Inflammatory macrophage treated with lipopolysaccharide for 1 hour (primary cell): Measurements from ENCODE around the gene CAMK1D.
"Not testable (repeated sequence)": the region's sequence is repeated elsewhere in the genome, so short reads cannot be mapped to it uniquely, and the experiment has no call there.

Source experiments
- DNase-seq, 2 donors: peaks; one replicate each; pipeline ENCODE4 v3.0.0-alpha.2; 2020 to 2022

CAMK1D gene

DNA sequence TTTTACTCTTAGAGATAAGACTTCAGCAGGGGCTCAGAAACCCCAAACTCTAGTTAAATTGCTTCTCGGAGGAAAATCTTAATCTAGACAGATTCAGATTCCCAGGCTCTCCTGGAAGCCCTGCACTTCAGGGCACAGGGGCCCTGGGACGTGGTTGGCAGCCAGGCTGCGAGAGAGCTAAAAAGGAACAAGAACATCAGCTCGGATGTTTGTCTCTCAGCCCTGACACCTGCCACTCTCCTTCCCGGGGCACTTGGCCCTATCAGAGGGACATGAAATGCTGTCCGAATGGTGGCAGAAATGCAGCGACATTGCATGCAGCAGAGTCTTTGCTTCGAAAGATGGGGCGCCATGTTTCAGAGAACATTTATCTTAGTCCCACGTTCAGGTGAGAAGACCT, 485.4 kb downstream of the CAMK1D start:
- no peak for DNase-seq

DNA sequence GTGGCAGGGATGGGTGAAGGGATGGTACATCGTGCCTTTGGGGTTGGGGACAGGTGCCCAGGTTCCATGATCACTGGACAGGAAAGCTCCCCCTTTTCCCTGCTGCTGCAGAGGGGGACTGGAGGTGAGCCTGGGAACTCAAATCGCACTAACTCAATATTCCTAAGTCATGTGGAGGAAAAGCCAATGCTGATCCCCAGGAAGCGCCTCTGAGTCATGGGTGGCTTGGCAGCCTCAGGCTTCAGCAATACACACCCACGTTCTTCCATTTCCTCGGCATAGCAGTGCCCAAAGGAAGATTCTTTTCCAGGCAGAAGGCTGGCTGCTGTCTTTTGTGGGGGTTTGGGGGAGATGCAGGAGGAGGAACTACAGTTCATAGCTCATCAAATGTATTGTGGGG, 486.4 kb downstream of the CAMK1D start:
- no peak for DNase-seq

DNA sequence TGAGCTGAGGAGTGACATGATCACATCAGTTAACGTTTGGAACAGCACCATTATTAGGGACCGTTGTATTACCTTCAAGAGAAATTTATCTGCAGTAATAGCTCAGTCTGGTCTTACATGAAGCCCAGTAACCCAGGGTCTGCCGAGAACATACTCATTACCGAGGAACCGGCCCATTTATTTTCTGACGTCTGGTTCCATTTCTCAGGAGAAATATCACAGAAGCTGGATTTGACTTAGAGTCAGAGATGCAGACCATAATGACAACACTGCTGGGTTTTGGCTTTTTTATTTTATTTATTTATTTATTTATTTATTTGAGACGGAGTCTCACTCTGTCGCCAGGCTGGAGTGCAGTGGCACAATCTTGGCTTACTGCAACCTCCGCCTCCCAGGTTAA, 489.0 kb downstream of the CAMK1D start:
- no peak for DNase-seq

DNA sequence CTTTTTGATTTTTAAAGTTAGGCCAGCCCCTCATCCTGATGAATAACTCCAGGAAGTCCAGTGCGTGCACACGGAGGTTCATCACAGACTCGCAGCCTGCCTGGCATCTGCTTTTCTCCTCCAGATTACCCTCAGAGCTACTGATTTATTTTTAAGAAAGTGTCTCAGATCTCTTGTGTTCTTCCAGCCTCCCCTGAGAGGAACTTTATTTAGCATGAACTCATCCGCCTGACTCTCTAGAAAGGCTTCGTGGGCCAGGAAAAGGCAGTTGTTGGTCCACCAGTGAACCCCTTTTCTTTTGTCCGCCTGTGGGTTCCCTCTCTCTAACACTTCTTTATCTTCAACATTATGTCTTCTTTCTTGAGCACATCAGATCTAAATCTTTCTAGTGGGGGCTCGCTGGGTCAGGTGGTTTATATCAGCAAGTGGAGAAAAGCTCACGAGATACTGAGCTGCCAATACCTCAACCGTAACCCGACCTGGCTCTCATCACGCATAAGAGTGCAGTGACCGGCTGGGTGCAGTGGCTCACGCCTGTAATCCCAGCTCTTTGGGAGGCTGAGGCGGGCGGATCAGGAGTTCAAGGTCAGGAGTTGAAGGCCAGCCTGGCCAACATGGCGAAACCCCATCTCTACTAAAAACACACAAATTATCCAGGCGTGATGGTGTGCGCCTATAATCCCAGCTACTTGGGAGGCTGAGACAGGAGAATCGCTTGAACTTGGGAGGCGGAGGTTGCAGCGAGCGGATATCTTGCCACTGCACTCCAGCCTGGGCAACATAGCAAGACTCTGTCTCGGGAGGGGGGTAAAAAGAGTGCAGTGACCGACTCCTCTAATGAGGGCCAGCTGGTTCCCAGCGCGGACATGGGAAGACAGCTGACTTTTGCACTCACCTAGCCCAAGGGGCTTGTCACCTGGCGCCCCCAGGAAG, 489.9 kb downstream of the CAMK1D start:
- no peak for DNase-seq

DNA sequence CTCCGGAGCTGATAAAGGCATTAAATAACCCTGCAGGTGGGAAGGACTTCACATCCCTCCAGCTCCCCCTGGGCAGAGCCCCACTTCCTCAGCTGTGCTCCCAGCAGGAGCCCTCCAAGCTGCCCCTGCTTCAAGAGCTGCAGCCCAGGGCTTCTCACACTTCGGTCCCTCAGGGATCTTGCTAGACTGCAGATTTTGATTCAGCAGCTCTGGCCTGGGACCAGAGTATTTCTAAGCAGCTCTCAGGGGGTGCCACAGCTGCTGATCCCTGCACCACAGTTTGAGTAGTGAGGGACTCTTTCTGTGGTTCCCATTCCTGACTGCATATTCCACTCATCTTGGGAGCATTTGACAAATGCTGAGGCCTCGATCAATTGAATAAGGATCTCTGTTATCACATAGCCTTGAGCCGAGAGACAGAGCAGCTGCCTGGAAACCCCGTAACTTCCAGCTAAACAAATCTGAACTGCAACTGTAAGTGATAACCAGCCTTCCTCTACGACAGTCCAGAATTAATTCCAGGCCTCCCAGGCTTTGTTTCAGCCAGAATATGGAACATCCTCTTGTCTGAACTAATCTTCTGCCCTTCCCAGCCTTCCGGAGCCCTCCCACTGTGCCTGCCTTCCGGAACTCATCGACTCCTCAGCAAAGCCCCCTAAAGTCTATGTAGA, 490.7 kb downstream of the CAMK1D start:
- no peak for DNase-seq

DNA sequence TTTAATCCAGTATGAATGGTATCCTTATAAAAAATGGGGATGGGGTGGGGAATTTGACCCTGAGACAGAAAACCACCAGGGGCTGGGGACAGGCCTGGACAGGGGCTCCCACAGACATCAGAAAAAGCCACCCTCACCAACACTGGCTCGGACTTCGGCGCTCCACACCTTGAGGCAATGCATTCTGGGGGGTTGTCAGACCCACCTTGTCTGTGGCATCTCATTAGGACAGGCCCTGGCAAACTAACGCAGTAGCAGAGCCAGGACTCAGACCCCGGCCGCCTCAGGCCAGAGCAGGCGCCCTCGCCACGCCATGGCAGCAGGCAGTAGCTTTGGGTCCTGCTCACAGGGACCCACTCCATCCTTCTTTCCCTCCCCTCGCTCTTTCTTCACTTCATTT, 492.1 kb downstream of the CAMK1D start:
- no peak for DNase-seq

DNA sequence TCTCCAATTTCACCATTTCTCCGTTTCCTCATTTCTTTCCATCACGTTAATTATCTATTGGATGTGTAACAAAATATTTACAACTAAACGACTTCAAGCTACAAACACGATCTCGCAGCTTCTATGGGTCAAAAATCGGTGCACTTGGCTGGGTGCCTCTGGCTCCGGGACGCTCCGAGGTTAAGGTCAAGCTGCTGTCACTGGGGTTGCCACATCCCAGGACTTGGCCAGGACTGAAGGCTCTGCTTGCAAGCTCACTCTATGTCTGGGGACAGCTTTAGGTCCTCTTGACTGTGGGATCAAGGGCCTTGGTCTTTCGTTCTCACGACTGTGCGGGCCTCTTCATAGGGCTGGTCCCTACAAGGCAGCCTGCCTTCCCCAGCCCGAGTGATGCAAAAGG, 492.5 kb downstream of the CAMK1D start:
- DNase-seq, result no peak

DNA sequence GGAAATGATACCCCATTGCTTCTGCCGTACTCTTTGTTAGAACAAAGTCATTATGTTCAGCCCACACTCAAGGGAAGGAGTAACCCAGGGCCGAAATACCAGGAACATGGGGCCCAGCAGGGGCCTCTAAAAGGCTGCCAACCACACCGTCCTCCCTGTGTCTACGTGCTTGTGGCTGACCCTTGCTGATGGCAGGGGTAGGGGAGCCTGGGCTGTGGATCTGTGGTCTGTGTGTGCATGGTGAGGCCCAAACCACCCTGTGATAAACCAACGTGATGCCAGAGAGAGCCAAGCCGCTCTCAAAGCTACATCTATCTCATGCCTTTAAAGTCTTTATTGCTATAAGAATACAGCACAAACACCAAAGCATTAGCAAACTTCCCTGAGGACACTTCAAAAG, 493.0 kb downstream of the CAMK1D start:
- DNase-seq, result no peak

DNA sequence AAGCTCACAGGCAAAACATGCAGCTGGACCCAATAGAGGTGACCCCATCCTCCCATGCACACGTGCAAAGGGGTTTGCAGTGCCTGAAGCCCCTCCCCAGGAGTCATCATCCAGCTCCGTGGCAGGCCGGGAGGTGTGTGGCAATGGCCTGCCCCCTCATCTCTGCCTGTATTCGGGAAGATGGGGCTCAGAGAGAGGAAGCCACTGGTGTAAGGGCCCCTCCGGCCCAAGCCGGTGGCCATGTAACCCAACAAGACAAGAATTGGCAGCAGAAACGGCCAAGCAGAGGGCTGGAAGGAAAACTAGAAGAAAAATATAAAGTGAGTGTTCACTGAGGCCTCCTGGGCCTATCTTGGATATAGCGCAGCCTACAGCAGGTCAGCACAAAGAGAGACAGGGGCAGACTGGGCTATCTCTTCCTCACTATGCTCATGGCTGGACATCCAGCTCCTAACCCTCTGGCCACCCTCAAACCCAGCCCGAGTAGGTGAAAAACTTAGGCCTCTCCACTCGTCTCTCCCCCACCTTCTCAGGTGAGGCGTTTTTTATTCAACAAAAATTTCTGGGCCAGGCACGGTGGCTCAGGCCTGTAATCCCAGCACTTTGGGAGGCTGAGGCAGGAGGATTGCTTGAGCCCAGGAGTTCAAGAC, 494.1 kb downstream of the CAMK1D start:
- DNase-seq, result no peak

DNA sequence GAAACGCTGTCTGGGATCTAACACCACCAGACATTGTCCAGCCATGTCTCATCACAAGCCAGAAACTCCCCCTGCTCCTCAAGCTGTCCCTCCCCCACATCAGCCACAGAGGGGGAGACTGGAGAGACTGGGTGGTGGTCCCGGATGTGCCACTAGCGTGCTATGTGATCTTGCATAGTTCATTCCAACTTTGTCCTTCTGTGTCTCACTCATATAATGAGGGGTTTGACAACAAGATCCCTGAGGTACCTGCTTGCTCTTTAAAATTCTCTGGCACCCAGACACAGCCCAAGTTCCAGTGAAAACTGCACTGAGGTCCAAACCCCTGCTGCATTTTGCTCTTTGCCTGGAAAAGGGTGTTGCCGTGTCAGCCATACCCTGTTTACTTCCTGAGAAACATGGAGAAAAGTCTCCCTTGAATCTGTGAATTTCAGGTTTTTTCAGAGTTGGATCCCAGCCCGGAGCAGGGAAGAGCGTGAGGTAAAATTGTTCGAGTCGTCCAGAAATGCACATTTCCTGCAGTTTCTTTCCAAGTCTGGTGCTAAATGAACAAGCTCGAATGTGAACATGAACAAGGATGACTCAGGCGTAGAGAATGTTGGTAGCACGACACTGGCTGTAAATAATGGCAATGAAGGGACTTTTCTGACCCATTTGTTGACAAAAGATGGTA, 495.6 kb downstream of the CAMK1D start:
- DNase-seq, result no peak

DNA sequence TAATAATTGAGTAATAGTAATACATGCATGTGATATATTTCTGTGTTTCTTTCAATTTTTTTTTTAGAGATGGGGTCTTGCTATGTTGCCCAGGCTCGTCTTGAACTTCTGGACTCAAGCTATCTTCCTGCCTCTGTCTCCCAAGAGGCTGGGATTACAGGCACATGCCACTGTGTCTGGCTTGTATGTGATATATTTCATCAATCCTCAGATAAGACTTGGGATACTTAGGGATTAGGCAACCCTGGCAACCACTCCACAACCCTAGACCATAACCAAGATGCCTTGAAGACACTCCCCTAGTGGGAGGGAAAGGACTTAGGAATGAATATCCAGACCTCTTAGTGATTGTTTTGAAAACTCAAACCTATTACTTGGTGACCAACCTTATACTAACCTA, 497.4 kb downstream of the CAMK1D start:
- DNase-seq, result no peak

DNA sequence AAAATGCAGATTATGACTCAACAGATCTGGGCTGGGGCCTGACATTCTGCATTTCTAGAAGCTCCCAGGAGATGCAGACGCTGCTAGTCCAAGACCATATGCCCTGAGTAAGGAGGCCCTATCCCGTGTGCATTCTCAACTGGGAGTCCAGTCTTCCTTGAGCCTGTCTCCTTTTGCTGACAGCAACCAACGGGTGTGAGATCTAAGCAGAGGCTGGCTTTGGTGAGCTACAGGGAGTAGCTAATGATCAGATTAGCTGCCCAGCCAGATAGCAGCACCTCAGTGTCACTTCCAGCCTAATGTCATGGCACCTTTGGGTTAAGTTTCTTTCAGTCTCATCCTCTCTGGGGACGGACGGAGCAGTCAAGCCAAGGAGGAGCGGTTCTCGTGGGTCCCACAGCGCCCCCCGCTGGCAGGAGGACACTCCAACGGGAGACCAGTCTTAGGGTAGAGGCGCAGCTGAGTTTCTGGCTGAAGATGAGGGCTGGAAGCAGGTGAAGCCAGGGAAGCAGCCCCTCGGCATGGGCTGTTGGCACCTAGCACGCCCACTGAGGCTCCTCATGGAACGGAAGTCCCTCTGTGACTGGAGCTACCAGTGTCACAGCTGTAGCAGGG, 498.1 kb downstream of the CAMK1D start:
- no peak for DNase-seq

DNA sequence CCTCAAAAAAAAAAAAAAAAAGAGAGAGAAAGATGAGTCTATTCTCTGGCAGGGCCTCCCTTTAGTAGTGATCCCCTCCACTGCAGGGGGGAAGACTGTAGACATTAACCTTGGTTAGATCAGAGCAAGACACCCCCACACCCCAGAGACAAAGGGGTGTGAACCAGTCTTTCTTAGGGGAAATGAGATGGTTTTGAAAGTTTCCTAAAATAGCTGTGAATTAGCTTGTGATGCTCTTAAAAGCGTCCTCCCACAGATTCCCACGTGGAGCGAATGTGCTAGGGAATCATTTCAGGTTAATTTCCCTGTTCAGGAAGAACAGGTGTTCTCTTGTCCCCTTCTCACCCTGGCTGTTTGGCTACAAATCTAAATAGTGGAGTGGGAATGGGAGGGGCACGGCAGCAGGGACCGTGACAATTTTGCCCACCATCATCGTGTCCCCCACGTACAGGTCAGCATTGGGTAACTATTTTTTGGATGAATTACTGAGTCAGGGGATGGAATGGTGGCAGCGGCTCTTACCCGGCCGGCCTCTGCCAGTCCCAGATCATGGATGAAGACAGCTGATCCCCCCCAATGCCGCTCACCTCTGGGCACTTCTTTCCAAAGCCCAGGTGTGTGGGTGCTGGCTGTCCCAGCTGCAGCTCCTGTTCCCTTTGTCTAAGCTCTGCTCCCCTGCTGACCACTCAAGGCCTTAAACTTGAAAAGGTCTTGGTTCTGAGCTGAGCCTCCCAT, 499.3 kb downstream of the CAMK1D start:
- no peak for DNase-seq

DNA sequence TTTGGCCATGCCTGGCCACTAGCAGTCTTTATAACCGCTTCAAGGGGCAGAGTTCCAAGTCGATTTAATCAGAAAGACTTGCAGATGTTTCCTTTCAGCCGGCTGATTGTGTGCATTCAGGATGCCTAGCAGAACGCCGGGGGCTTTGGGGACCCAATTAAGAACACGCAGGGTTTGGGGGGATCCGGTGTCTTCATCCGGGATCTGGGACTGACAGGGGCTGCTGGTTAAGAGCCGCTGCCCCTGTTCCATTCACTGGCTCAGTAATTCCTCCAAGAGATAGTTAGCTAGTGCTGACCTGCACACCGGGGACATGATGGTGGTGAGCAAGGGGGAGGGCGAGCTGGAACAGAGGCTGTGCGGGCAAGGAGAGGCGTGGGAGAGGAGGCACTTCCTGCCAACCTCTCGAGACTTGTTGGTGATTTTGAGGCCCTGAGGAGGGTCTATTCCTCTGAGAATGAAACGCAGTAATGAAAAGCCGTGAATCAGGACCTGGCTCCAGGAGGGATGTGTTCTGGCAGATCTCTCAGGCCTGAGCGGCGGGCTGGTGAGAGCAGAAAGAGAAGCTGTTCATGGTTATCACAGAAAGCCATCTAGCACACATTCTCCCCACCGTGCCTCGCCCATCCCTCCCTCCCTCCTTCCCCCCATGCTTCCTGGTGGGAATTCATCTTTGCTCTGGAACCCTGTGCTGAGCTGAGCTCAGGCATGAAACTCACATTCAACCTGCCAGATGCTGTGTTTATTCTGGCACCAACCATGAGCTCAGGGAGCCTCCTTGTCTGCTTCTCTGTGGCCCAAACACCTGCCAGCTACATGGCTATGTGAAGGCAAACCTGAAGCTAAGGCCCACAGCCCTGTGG, 500.2 kb downstream of the CAMK1D start:
- DNase-seq, result no peak

DNA sequence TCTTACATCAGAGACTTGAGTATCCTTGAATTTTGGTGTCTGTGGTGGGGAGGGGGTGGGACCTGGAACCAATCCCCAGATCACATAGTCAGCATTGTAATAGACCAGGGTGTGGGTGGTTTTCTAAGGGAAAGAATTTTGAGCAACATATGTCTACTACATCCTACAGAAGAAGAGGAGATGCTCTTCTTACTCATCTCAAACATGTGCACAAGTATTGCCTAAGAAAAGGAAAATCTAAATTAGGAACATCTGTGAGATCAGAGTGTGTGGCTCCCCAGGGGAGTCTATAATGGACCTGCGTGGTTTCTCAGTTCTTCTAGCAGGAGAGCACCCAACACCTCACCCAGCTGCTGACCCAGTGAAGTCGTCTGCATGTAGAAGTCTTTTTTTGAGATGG, 503.3 kb downstream of the CAMK1D start:
- no peak for DNase-seq

DNA sequence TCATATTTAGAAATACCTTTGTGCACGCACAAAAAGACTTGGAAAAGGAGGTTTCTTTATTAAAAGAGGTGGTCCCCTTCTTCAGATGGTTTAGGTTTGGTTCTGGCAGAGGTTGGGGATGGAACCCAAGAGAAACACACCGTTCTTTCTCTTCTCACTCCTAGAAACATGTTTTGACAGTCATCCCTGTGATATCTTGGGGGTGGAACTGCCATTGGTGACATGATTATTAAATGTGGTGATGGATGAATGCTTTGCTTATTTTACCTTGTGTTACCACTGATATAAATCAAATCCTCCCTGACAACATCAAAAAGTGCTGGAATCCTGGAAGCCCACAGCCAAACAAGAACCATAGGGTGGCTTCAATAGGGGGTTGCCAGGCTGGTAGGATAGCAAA, 505.6 kb downstream of the CAMK1D start:
- no peak for DNase-seq

DNA sequence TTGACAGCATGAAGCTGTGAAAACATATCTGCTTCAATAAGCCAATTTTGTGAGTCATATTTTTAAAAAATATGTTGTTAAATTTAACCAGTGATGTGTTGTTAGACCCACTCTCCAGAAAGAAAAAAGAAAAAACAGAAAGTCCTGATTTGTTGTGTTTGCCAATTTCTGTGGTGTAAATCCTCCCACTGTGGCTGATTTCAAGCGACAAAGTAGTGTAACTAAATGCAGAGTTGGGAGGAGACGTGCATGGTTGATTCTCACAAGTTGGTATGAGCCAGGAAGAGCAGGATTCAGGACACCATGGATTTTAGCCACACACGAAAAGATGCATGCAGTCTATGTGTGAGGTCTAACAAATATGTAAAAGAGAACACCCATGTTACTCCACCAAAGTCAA, 513.1 kb downstream of the CAMK1D start:
- no peak for DNase-seq

DNA sequence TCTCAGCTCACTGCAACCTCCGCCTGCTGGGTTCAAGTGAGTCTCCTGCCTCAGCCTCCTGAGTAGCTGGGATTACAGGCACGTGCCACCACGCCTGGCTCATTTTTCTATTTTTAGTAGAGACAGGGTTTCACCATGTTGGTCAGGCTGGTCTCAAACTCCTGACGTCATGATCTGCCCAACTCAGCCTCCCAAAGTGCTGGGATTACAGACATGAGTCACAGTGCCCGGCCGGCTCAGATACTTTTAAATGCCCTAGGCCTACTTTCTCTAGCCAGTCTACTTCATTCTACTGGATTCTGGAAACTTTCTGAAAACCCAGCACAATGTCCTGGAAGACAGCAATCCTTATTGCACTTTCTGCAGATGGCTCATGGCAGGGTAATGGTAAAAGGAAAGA, 516.2 kb downstream of the CAMK1D start:
- DNase-seq, result not testable (repeated sequence)

DNA sequence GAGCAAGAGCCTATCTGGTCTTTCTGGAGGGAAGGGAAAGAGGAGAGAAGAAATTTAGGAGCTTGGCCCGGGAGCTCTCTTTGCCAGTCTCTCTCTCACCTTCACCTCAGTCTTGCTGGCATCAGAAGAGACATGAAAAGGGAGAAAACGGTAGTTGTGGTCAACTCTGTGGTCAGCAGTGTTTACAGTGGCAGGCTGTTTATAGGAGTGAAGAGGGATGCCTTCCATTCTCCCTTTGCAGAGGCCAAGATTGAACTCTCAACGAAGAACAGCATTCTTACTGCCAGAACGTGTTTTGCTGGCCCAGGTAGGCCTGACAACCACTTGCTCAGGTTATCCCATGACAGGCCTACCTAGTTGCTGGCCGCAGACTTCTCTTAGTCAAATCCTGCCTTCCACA, 518.9 kb downstream of the CAMK1D start:
- DNase-seq, result no peak

DNA sequence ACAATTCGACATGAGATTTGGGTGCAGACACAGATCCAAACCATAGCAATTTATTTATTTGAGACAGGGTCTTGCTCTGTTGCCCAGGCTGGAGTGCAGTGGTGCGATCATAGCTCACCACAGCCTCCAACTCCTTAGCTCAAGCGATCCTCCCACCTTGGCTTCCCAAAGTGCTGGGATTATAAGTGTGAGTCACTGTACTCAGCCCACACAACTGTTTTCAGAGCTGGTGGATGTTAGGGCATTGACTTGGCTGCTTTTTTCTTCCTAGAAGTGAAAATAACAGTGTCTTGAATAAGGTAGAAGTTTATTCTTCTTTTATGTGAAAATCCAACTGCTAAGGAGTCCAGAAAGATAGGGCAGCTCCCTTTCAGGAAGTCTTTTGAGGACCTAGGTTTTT, 520.1 kb downstream of the CAMK1D start:
- DNase-seq, result no peak

DNA sequence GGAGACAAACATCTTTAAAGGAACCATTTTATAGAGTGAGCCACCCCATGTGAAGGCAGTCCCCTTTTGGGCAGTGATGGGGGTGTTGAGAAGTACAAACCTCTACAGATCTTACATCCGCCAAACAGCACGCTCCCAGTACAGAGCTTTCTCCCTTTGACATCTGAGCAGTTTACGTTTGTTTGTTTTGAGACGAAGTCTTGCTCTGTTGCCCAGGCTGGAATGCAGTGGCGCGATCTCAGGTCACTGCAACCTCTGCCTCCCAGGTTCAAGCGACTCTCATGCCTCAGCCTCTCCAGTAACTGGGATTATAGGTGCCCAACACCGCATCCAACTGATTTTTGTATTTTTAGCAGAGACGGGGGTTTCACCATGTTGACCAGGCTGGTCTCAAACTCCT, 523.2 kb downstream of the CAMK1D start:
- DNase-seq, result no peak
